Activated CD4-positive, alpha-beta T cell treated with anti-CD3 and anti-CD28 coated beads, Interleukin-2, Interleukin-4, amounts not matched to agents 100 ng/mL and 50 ng/mL, durations not matched to agents 16 hours and 8 hours (primary cell): ENCODE data around the gene NOL8.

Experiments used
- DNase-seq: peaks from one replicate; pipeline ENCODE4 v3.0.0-alpha.2; 2020; ENCODE audit warnings: low spot score

NOL8 gene

GRCh38 chr9:92325269-92325990 lies at the start of gene NOL8, which contains the start of gene CENPP:
TSS of gene NOL8 (minus strand) at chr9:92325350. CDS start at chr9:92324161, 1,189 bp downstream.
TSS of gene CENPP (plus strand) at chr9:92325953.
- DNase-seq = peak; percentile 86

GRCh38 chr9:92373167-92373566 lies 48.0 kb upstream of the NOL8 start:
- DNase-seq = no peak

- DNase-seq = no peak
These were observed 43.9 kb upstream of the NOL8 start for GRCh38 chr9:92369075-92369474.

- no peak for DNase-seq
These were observed 34.9 kb upstream of the NOL8 start for GRCh38 chr9:92360083-92360482.

- DNase-seq = no peak
These were observed 34.3 kb upstream of the NOL8 start for GRCh38 chr9:92359394-92359995.

- DNase-seq = no peak
These were observed 27.9 kb upstream of the NOL8 start for GRCh38 chr9:92353051-92353450.

- no peak for DNase-seq
These were observed 25.6 kb upstream of the NOL8 start for GRCh38 chr9:92350740-92351133.

GRCh38 chr9:92349771-92350739 lies 24.9 kb upstream of the NOL8 start:
- no peak for DNase-seq

GRCh38 chr9:92345582-92345981 lies 20.4 kb upstream of the NOL8 start:
- DNase-seq = no peak

- no peak for DNase-seq
These were observed 17.8 kb upstream of the NOL8 start for GRCh38 chr9:92342825-92343488.

- no peak for DNase-seq
These were observed 16.4 kb upstream of the NOL8 start for GRCh38 chr9:92341578-92341977.

GRCh38 chr9:92333282-92333634 lies 8.1 kb upstream of the NOL8 start:
- no peak for DNase-seq

GRCh38 chr9:92332577-92333281 lies 7.6 kb upstream of the NOL8 start:
- DNase-seq = no peak

GRCh38 chr9:92328225-92328624 lies 3.1 kb upstream of the NOL8 start:
- no peak for DNase-seq

- no peak for DNase-seq
These were observed 2.2 kb upstream of the NOL8 start for GRCh38 chr9:92327283-92327850.

GRCh38 chr9:92325991-92326500 lies 896 bp upstream of the NOL8 start:
- no peak for DNase-seq

GRCh38 chr9:92324889-92325268 lies 271 bp downstream of the NOL8 start:
- DNase-seq = no peak

- no peak for DNase-seq
These were observed 719 bp downstream of the NOL8 start for GRCh38 chr9:92324431-92324830.

GRCh38 chr9:92315456-92315855 lies 9.7 kb downstream of the NOL8 start:
- no peak for DNase-seq

GRCh38 chr9:92313624-92314012 lies 11.5 kb downstream of the NOL8 start:
- no peak for DNase-seq
